CD4-positive, alpha-beta T cell (primary cell): ENCODE measurements around the gene C6orf62. TPM values are rescaled to one million over a fixed set of nuclear protein-coding genes. Genes with fewer than 3 reads are reported as not detected.

Source experiments
- ATAC-seq: fragments of 200-7000 bp; cut with Tn5 transposase; one replicate; pipeline ENCODE4 v1.10.0; 2022; ENCODE audit warnings: mild to moderate bottlenecking; ENCODE audit not compliant: poor library complexity
- CTCF ChIA-PET: fragments of 350-600 bp; sonication (Branson Sonifier 250); formaldehyde crosslinking; loops from one replicate; lab custom pipeline; 2021; ENCODE audit warnings: antibody characterized with exemption, inconsistent platforms; lab: Charles Lee
- POLR2A ChIA-PET: fragments of 350-600 bp; sonication (Branson Sonifier 250); formaldehyde crosslinking; loops from one replicate; lab custom pipeline; 2021; ENCODE audit warnings: antibody characterized with exemption, inconsistent platforms; lab: Charles Lee
- DNase-seq, 14 experiments: peaks; one replicate each; pipeline ENCODE4 v3.0.0-alpha.2; 2013 to 2020; ENCODE audit warnings: mixed read lengths in 2 of 14
- H3K27ac ChIP-seq, 2 donors: one replicate each; pipeline versions ENCODE4 v1.5.1 to v1.7.0; 2013; ENCODE audit warnings: low read length in 2 of 2, low read depth in 1 of 2, mild to moderate bottlenecking in 1 of 2
- H3K27me3 ChIP-seq, 2 experiments: 1 replicate in 1 of 2; 2 replicates in 1 of 2; pipeline versions ENCODE4 v1.6.1 to v1.7.0; 2013; ENCODE audit warnings: low read length in 2 of 2, control low read depth in 1 of 2, mild to moderate bottlenecking in 1 of 2, moderate library complexity in 1 of 2; ENCODE audit not compliant: insufficient read depth in 2 of 2, control insufficient read depth in 1 of 2
- H3K36me3 ChIP-seq: one replicate; pipeline ENCODE4 v1.6.1; 2013; ENCODE audit warnings: low read length, control low read depth; ENCODE audit not compliant: insufficient read depth
- H3K4me1 ChIP-seq: one replicate; pipeline ENCODE4 v1.6.1; 2013; ENCODE audit warnings: low read length, control low read depth; ENCODE audit not compliant: insufficient read depth
- H3K4me3 ChIP-seq: one replicate; pipeline ENCODE4 v1.5.1; 2013; ENCODE audit warnings: mild to moderate bottlenecking, low read length, moderate library complexity
- H3K9me3 ChIP-seq, 2 experiments: 1 replicate in 1 of 2; 2 replicates in 1 of 2; pipeline versions ENCODE4 v1.6.1 to v1.7.0; 2013; ENCODE audit warnings: low read length in 2 of 2, mild to moderate bottlenecking in 2 of 2, control low read depth in 1 of 2, moderate library complexity in 1 of 2; ENCODE audit not compliant: control insufficient read depth in 1 of 2, insufficient read depth in 1 of 2
- H3K27ac Mint-ChIP-seq: one replicate; pipeline ENCODE4 v1.8.0; 2020; ENCODE audit warnings: mixed read lengths
- H3K27me3 Mint-ChIP-seq: one replicate; pipeline ENCODE4 v1.8.0; 2021; ENCODE audit warnings: mixed read lengths
- H3K36me3 Mint-ChIP-seq: one replicate; pipeline ENCODE4 v1.8.0; 2021; ENCODE audit warnings: low read depth, mixed read lengths
- H3K4me1 Mint-ChIP-seq: one replicate; pipeline ENCODE4 v1.8.0; 2021; ENCODE audit warnings: low read depth, mixed read lengths
- H3K4me3 Mint-ChIP-seq: one replicate; pipeline ENCODE4 v1.8.0; 2020; ENCODE audit warnings: mild to moderate bottlenecking, mixed read lengths
- H3K9me3 Mint-ChIP-seq: one replicate; pipeline ENCODE4 v1.8.0; 2020; ENCODE audit warnings: mixed read lengths
- intact Hi-C, 2 experiments: fragments of 100-400 bp; cut with DNase I in 1 of 2; cut with micrococcal nuclease in 1 of 2; formaldehyde crosslinking; loops; one replicate each; pipeline versions ENCODE4 v1.15.1 to v1.9.0; 2023 to 2025; cut with DNase I, micrococcal nuclease
- total RNA-seq, 174 experiments: library from RNA in 2 of 174; stranded (reverse) in 2 of 174; gene quantifications; one replicate each; pipeline ENCODE4 v1.2.3 and lab custom pipeline; 2021 to 2026
- TF ChIP-seq, protein P1 (sequence below): fragments of 200-600 bp; IDR thresholded peaks from one replicate; pipeline ENCODE4 v1.8.0; 2022; ENCODE audit warnings: antibody characterized with exemption, mild to moderate bottlenecking

The C6orf62 gene
- total RNA-seq, 2 experiments from 2014 or later = 108 to 111 TPM

DNA sequence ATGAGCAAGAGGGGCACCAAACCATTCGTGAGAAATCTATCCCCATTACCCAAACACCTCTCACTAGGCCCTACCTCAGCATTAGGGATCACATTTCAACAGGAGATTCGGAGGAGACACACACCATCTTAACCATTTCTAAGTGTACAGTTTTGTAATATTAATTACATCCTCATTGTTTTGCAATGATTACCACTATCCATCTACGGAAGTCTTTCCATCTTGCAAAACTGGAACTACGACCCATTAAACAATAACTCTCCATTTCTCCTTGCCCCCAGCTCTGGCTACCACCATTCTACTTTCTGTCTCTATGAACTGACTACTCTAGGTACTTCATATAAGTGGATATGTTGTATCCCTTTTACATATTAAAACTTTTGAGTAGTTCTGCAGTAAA lies 32.0 kb downstream of the C6orf62 start:
- H3K4me3 Mint-ChIP-seq = no peak overlapping the region
- H3K27me3 Mint-ChIP-seq = no peaks in the 10 kb centered on the region
- no peak for ATAC-seq
- ChIA-PET POLR2A (no interaction called here), CTCF (no interaction called here)
- H3K36me3 ChIP-seq = no peaks in the 10 kb centered on the region
- no peak for DNase-seq
- no peaks in the 10 kb centered on the region for H3K9me3 Mint-ChIP-seq
- intact Hi-C loops = no loop called here
- TF ChIP-seq, protein P1, sequence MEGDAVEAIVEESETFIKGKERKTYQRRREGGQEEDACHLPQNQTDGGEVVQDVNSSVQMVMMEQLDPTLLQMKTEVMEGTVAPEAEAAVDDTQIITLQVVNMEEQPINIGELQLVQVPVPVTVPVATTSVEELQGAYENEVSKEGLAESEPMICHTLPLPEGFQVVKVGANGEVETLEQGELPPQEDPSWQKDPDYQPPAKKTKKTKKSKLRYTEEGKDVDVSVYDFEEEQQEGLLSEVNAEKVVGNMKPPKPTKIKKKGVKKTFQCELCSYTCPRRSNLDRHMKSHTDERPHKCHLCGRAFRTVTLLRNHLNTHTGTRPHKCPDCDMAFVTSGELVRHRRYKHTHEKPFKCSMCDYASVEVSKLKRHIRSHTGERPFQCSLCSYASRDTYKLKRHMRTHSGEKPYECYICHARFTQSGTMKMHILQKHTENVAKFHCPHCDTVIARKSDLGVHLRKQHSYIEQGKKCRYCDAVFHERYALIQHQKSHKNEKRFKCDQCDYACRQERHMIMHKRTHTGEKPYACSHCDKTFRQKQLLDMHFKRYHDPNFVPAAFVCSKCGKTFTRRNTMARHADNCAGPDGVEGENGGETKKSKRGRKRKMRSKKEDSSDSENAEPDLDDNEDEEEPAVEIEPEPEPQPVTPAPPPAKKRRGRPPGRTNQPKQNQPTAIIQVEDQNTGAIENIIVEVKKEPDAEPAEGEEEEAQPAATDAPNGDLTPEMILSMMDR = no peak
- no peak overlapping the region for H3K27ac ChIP-seq
- no peaks in the 10 kb centered on the region for H3K4me1 ChIP-seq
- H3K4me1 Mint-ChIP-seq = peaks cover 7% of the 10 kb centered on the region
- H3K27ac Mint-ChIP-seq = no peak overlapping the region
- peaks cover 14% of the 10 kb centered on the region for H3K36me3 Mint-ChIP-seq
- no peak overlapping the region for H3K4me3 ChIP-seq
- no peaks in the 10 kb centered on the region for H3K27me3 ChIP-seq
- H3K9me3 ChIP-seq = no peaks in the 10 kb centered on the region

DNA sequence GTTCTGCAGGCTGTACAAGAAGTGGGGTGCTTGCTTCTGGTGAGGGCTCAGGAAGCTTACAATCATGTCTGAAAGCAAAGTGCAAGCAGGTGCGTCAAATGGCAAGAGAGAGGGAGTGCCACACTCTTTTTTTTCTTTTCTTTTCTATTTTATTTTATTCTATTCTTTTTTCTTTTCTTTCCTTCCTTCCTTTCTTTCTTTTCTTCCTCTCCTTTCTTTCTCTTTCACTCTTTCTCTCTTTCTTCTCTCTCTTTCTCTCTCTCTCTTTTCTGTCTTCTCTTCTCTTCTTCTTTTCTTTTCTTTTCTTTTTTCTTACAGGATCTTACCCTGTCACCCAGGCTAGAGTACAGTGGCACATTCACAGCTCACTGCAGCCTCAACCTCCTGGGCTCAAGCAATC lies 32.5 kb downstream of the C6orf62 start:
- TF ChIP-seq, protein P1 = no peak
- no peaks in the 10 kb centered on the region for H3K4me1 ChIP-seq
- Mint-ChIP-seq H3K4me3 (no peak overlapping the region), H3K27ac (no peak overlapping the region), H3K27me3 (no peaks in the 10 kb centered on the region), H3K9me3 (no peaks in the 10 kb centered on the region), H3K36me3 (peaks cover 14% of the 10 kb centered on the region), H3K4me1 (peaks cover 1% of the 10 kb centered on the region)
- intact Hi-C loops = no loop called here
- POLR2A ChIA-PET = no interaction called here
- ATAC-seq (no peak), DNase-seq (no peak)
- H3K36me3 ChIP-seq = no peaks in the 10 kb centered on the region
- H3K27ac ChIP-seq = no peak overlapping the region
- no peak overlapping the region for H3K4me3 ChIP-seq
- CTCF ChIA-PET = no interaction called here
- no peaks in the 10 kb centered on the region for H3K27me3 ChIP-seq
- H3K9me3 ChIP-seq = no peaks in the 10 kb centered on the region

DNA sequence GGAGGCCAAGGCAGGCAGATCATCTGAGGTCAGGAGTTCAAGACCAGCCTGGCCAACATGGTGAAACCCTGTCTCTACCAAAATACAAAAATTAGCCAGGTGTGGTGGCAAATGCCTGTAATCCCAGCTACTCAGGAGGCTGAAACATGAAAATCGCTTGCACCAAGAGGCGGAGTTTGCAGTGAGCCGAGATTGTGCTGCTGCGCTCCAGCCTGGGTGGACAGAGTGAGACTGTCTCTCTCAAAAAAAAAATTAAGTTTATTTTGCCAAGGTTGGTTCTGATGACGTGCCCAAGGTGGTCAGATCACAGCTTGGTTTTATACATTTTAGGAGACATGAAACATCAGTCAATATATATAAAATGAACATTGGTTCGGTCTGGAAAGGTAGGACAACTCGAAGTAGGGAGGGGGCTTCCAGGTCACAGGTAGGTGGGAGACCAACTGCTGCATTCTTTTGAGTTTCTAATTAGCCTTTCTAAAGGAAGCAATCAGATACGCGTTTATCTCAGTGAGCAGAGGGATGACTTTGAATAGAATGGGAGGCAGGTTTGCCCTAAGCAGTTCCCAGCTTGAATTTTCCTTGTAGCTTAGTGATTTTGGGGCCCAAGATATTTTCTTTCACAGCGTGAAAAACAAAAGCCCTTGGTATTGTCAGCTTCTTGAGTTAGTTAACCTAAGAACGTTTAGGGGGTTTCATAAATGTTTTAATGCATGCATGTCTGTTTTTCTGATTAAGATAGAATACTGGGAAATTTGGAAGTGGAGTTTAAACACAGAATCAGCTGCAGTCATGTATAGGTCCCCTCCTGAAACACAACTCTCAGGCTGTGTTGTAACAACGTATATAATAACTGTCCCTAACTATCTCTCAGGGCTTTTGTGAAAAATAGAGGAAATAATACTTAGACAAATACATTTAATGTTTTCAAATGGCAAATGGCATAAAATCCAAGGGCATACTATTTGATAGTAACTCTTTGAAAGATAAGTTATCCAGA lies 35.4 kb downstream of the C6orf62 start:
- H3K27me3 Mint-ChIP-seq = no peaks in the 10 kb centered on the region
- no peaks in the 10 kb centered on the region for H3K36me3 ChIP-seq
- H3K27ac Mint-ChIP-seq = no peak overlapping the region
- POLR2A ChIA-PET = interaction anchor here (0.6 to 1.3 kb wide), 2 partner anchors 17 to 343 kb away, joined by 3 to 5 read pairs; partner anchors contain the start of genes ACOT13 and TDP2
- ATAC-seq (no peak), DNase-seq (no peak)
- peaks cover 14% of the 10 kb centered on the region for H3K36me3 Mint-ChIP-seq
- no peaks in the 10 kb centered on the region for H3K4me1 ChIP-seq
- H3K27me3 ChIP-seq = no peaks in the 10 kb centered on the region
- CTCF ChIA-PET = interaction anchor here (1.2 kb wide), 1 partner anchor 103 kb away, joined by 3 read pairs; no protein-coding TSS in a partner anchor
- H3K27ac ChIP-seq = no peak overlapping the region
- TF ChIP-seq, protein P1 = no peak
- intact Hi-C loops = no loop called here
- no peaks in the 10 kb centered on the region for H3K9me3 ChIP-seq
- H3K4me1 Mint-ChIP-seq = no peaks in the 10 kb centered on the region
- no peaks in the 10 kb centered on the region for H3K9me3 Mint-ChIP-seq
- no peak overlapping the region for H3K4me3 ChIP-seq
- H3K4me3 Mint-ChIP-seq = no peak overlapping the region
